ENCODE measurements around the gene USP47. TPM values are rescaled to one million over a fixed set of nuclear protein-coding genes. Genes with fewer than 3 reads are reported as not detected.

The USP47 gene
- total RNA-seq, 4 donors from 2014 or later, result 30.5 to 74.2 (median 43.6) TPM

DNA sequence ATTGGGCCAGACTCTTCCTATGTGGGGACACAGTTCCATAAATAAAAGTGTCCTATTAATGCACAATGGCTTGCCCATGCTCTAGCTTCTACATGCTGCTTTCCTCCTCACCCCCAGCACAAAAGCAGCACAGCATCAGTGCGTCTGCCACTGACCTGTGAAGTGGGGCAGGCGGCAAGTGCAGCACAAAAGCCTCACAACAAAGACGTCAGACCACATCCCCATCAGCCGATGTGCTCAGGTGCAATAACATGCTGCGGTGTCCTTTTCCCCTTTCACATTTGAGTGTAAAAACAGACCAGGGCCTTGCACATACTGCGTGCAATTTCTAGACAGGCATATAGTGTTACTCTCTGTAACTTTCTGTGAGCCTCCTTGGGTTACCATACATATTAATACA lies 153.8 kb downstream of the USP47 start:
- H3K4me1 ChIP-seq, result peaks cover 4 to 55% (median 4%) of the 10 kb centered on the region in 3 donors
- WGBS, 2 donors, result 72 to 75% methylated on average over 5 to 6 of the region's 6 CpGs
- TF ChIP-seq, protein P1, sequence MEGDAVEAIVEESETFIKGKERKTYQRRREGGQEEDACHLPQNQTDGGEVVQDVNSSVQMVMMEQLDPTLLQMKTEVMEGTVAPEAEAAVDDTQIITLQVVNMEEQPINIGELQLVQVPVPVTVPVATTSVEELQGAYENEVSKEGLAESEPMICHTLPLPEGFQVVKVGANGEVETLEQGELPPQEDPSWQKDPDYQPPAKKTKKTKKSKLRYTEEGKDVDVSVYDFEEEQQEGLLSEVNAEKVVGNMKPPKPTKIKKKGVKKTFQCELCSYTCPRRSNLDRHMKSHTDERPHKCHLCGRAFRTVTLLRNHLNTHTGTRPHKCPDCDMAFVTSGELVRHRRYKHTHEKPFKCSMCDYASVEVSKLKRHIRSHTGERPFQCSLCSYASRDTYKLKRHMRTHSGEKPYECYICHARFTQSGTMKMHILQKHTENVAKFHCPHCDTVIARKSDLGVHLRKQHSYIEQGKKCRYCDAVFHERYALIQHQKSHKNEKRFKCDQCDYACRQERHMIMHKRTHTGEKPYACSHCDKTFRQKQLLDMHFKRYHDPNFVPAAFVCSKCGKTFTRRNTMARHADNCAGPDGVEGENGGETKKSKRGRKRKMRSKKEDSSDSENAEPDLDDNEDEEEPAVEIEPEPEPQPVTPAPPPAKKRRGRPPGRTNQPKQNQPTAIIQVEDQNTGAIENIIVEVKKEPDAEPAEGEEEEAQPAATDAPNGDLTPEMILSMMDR (IDR thresholded peaks at IDR 0.05), result no peak
- no peak for TF ChIP-seq POLR2A (IDR thresholded peaks at IDR 0.05)
- DNase-seq, result no peak
- intact Hi-C loops (cut with DNase I), result no loop called here
- H3K36me3 ChIP-seq, result peaks cover 0 to 17% (median 0%) of the 10 kb centered on the region in 3 donors
- no peaks in the 10 kb centered on the region for H3K9me3 ChIP-seq
- peaks cover 0 to 4% (median 0%) of the 10 kb centered on the region in 4 donors for H3K27me3 ChIP-seq
- H3K4me3 ChIP-seq, result no peak overlapping the region
- H3K27ac ChIP-seq, result peak overlapping the region in 1 of 4 donors; percentile 1

DNA sequence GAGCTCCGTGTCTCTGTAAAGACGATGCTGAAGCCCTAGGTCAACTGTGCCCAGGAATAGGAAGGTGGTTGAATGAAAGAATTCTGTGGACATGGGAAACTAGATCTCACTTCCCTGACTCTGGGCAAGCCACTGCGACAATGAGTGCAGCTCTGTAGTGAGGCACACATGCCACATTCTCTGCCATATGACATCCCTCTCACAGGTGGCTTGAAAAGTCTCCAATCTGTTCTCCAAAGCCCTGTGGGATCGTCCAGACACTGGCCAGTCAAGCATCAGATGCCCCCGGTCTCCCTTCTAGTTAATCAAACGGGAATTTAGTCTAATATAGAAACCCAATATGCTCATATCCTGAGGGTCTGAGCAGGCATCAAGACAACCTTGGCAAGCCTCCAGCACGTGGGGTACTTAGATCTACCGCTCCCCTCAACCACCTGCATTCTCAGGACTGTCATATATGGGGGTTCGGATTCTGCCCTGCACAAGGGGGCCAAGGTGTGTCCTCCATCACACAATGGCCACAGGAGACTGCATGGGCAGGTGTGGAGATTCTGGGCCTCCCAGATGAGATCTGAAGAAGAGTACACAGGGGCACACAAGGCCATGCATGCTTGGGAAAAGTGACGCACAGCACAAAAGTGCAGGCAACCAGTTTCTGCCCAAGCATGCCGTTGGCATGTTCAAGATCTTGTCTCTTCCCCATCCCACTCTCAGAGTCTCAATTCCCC lies 154.7 kb downstream of the USP47 start:
- no peak for DNase-seq
- no peak for TF ChIP-seq POLR2A (IDR thresholded peaks at IDR 0.05)
- TF ChIP-seq, protein P1 (IDR thresholded peaks at IDR 0.05), result no peak
- Histone ChIP-seq H3K4me3 (no peak overlapping the region), H3K27ac (peak overlapping the region in 2 of 4 donors; percentile 1 to 9), H3K27me3 (peaks cover 0 to 4% (median 0%) of the 10 kb centered on the region in 4 donors), H3K9me3 (no peaks in the 10 kb centered on the region), H3K4me1 (peaks cover 4 to 57% (median 4%) of the 10 kb centered on the region in 3 donors), H3K36me3 (peaks cover 0 to 22% (median 0%) of the 10 kb centered on the region in 3 donors)
- 60 to 73% methylated on average over 5 to 9 of the region's 11 CpGs for WGBS, 2 donors
- intact Hi-C loops (cut with DNase I), result no loop called here

DNA sequence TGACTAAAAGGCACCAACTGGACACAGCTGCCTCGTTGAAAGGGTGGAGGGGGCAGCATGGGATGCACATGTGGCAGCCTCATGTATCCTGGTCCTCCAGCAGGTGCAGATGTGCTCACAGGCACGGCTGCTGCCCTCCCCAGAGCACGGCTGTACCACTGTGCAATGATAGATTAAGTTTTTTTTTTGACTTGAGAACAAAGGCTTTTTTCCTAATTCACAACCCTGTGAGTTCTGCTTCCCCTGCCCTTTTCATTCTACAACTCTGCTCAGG lies 155.2 kb downstream of the USP47 start:
- Histone ChIP-seq H3K27me3 (peaks cover 0 to 4% (median 0%) of the 10 kb centered on the region in 4 donors), H3K4me3 (no peak overlapping the region), H3K9me3 (no peaks in the 10 kb centered on the region), H3K27ac (peak overlapping the region in 1 of 4 donors; percentile 9), H3K4me1 (peaks cover 4 to 58% (median 4%) of the 10 kb centered on the region in 3 donors), H3K36me3 (peaks cover 0 to 27% (median 0%) of the 10 kb centered on the region in 3 donors)
- no peak for TF ChIP-seq POLR2A (IDR thresholded peaks at IDR 0.05)
- TF ChIP-seq, protein P1 (IDR thresholded peaks at IDR 0.05), result no peak
- no peak for DNase-seq
- intact Hi-C loops (cut with DNase I), result no loop called here
- WGBS, 2 donors, result 46 to 56% methylated on average over 3 of the region's 3 CpGs

DNA sequence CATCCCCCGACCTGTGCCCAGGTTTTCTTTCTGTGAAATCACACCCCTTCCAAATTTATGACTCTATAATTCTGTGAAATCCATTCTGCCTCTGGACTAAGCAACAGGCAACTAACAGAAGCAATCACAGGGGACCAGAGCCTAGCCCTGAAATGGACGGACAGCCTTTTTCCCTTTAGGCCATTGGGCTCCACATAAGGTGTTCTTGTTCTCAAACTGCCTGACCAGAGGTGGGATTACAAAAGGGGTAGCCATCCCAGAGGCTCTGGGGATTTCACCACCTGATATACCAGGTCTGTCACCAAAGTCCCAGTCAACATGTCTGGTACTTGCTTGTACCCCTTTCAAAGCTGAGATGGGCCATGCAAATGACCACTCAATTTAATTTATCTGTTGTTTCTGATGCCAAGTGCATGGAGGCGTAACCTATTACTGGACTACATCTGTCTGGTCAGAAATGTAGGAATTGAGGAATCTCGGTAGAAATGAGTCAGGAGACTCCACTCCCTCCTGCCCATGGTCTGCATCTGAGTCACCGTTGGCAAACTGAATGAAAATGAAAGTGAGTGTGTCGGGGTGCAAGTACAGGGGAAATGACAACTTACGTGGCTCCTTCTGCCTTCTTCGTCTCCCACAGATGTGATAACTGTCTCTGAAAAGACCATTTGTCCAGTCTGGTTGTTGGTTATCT lies 156.5 kb downstream of the USP47 start:
- TF ChIP-seq, protein P1 (IDR thresholded peaks at IDR 0.05), result no peak
- TF ChIP-seq POLR2A (IDR thresholded peaks at IDR 0.05), result no peak
- intact Hi-C loops (cut with DNase I), result no loop called here
- Histone ChIP-seq H3K4me1 (peaks cover 4 to 57% (median 4%) of the 10 kb centered on the region in 3 donors), H3K27ac (no peak overlapping the region), H3K27me3 (peaks cover 0 to 4% (median 0%) of the 10 kb centered on the region in 4 donors), H3K4me3 (peak overlapping the region in 2 of 4 donors; percentile 0 to 43), H3K9me3 (no peaks in the 10 kb centered on the region), H3K36me3 (peaks cover 0 to 27% (median 0%) of the 10 kb centered on the region in 3 donors)
- DNase-seq, result no peak
- 35 to 40% methylated on average over 8 of the region's 8 CpGs for WGBS, 2 donors

DNA sequence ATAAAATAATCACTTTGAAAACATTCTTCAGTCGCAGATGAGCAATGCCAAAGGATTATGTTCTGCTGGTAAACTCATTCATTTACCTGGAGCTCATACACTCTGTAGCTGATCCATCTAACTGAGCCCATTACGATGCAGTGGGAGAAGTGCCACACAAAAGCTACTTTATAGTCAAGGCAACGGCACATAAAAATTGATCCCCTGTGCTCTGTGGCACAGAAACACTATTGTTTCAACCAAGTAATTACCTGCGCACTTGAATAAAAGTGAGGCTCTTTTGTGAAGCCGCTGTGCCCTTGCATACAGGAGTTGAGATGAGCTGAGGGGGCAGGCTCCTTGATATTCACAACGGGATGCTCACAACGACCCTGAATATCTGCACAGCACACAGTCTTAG lies 159.4 kb downstream of the USP47 start:
- Histone ChIP-seq H3K36me3 (peaks cover 0 to 27% (median 0%) of the 10 kb centered on the region in 3 donors), H3K27me3 (peaks cover 0 to 8% (median 0%) of the 10 kb centered on the region in 4 donors), H3K4me1 (peaks cover 8 to 46% (median 11%) of the 10 kb centered on the region in 3 donors), H3K27ac (no peak overlapping the region), H3K4me3 (no peak overlapping the region), H3K9me3 (no peaks in the 10 kb centered on the region)
- 40 to 78% methylated on average over 7 of the region's 7 CpGs for WGBS, 2 donors
- no peak for DNase-seq
- intact Hi-C loops (cut with DNase I), result no loop called here
- TF ChIP-seq, protein P1 (IDR thresholded peaks at IDR 0.05), result no peak
- no peak for TF ChIP-seq POLR2A (IDR thresholded peaks at IDR 0.05)

Measured in esophagus squamous epithelium (tissue), 5 donors.